Measurements from ENCODE around the gene ZNF783.
"Not testable (repeated sequence)": the region's sequence is repeated elsewhere in the genome, so short reads cannot be mapped to it uniquely, and the experiment has no call there.

The ZNF783 gene

GRCh38 chr7:149261829-149262617 is at the start of gene ZNF783:
ZNF783 (plus strand) TSS chr7:149262196; CDS start chr7:149262334, 138 bp downstream.
- DNase-seq (ENCODE audit: low spot score), result peak; percentile 90

- no peak for DNase-seq (ENCODE audit: low spot score)
Observed at GRCh38 chr7:149214020-149214720, 47.8 kb upstream of the ZNF783 start.

GRCh38 chr7:149216402-149216801 is 45.6 kb upstream of the ZNF783 start:
- DNase-seq (ENCODE audit: low spot score), result no peak

DNA sequence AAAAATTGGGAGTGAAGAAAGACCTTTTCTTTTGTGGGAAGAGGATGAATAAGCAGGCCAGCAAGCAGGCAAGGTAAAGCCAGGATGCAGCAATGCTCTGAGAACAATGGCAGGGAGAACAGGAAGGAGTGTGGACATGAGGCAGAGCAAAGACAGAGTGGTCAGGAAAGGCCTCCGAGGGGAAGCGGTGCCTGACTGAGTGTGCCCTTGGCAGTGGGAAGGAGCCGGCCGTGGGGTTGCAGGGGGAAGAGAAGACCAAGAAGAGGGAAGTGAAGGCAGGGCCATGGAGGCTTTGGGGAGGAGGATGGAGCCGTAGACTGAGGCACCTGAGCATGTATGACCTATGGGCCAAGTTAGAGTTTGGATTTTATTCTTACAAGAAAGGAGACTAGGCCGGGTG is 44.4 kb upstream of the ZNF783 start:
- DNase-seq (ENCODE audit: low spot score), result no peak

- DNase-seq (ENCODE audit: low spot score), result no peak
Observed at GRCh38 chr7:149218469-149219420, 43.3 kb upstream of the ZNF783 start.

DNA sequence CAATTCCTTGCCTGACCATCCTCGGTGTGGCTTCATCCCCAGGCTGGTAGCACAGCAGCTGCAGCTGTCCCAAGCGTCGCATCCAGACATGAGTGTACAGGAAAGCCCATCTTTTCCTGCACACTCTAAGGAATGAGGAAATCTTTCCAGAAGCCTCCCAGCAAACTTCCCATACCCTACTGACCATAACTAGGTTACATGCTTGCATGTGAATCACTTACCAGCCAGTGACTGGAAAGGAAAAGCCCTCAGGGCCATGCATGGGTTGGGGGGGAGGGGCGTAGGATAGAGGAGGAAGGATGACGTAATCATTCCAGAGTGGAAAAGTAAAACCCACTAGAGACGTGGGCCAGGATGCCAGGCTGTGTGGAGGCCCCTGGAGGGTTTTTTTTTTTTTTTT is 41.5 kb upstream of the ZNF783 start:
- no peak for DNase-seq (ENCODE audit: low spot score)

GRCh38 chr7:149223176-149223575 is 38.8 kb upstream of the ZNF783 start:
- no peak for DNase-seq (ENCODE audit: low spot score)

- no peak for DNase-seq (ENCODE audit: low spot score)
Observed at GRCh38 chr7:149223761-149224160, 38.2 kb upstream of the ZNF783 start.

GRCh38 chr7:149224352-149224751 is 37.6 kb upstream of the ZNF783 start:
- no peak for DNase-seq (ENCODE audit: low spot score)

GRCh38 chr7:149225106-149225505 is 36.9 kb upstream of the ZNF783 start:
- no peak for DNase-seq (ENCODE audit: low spot score)

DNA sequence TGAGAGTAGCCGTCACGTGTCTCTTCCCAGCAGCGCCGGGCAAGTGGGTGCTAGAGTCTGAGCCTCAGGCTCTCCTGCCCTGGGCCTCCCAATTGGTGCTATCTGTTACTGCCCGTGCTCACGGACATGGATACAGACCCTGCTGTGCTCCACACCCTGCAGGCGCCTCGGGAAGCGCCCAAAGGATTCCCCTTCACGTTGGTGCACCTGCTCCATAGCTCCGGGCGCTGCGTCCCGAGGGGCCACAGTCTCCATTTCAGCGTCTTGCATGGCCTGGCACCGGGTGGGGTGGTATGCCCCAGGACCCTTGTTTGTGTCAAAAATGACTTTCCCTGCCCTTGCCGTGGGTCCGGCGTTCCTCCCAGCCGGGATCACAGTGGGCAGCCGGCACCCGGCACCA is 36.3 kb upstream of the ZNF783 start:
- no peak for DNase-seq (ENCODE audit: low spot score)

DNA sequence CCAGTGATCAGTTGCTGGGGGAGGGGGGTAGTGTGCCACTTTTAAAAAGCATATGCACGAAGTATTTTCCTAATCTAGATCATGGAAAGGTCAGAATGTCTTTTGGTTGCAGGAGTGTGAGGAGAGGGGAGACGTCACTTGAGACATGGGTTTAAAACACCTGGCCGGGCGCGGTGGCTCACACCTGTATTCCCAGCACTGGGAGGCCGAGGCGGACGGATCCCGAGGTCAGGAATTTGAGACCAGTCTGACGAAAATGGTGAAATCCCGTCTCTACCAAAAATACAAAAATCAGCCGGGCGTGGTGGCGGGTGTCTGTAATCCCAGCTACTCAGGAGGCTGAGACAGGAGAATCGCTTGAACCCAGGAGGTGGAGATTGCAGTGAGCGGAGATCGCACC is 35.6 kb upstream of the ZNF783 start:
- DNase-seq (ENCODE audit: low spot score), result not testable (repeated sequence)

GRCh38 chr7:149226840-149227494 is 35.0 kb upstream of the ZNF783 start:
- no peak for DNase-seq (ENCODE audit: low spot score)

- no peak for DNase-seq (ENCODE audit: low spot score)
Observed at GRCh38 chr7:149228831-149229471, 33.0 kb upstream of the ZNF783 start.

DNA sequence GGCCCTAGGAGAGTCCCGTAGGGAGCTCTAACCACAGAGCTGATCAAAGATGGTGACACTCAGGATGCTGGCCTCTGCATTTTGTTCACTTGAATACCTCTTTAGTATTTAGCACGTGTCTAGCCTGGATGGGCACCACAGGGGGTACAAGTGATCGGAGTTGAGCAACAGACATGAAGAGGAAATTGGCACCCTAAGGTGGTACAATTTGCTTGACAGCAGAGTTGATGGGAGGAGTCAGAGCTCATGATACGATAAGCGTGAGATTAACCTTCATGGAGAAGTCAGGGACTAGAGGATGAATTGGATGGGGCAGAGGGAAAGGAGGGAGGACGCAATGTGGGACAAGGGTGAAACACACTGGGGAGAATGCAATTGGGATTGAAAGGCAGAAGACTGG is 32.5 kb upstream of the ZNF783 start:
- no peak for DNase-seq (ENCODE audit: low spot score)

- DNase-seq (ENCODE audit: low spot score), result no peak
Observed at GRCh38 chr7:149232362-149232761, 29.6 kb upstream of the ZNF783 start.

- not testable (repeated sequence) for DNase-seq (ENCODE audit: low spot score)
Observed at GRCh38 chr7:149233655-149234204, 28.3 kb upstream of the ZNF783 start.

DNA sequence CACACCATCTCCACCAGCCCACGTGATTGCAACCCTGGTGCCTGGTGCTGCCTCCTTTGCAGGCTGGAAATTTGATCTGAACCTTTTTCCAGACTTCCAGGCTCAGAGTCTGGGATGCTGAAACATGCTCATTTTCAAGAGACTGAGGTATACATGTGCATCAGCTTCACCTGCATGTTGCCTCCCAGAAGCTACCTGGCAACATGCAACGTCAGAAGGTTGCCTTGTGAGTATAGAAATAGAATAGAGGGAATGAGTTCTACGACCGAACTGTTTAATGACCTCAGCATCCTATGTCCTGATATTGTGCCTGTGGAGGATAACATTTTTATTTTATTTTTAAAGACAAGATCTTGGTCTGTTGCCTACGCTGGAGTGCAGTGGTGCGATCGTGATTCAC is 24.5 kb upstream of the ZNF783 start:
- DNase-seq (ENCODE audit: low spot score), result no peak

DNA sequence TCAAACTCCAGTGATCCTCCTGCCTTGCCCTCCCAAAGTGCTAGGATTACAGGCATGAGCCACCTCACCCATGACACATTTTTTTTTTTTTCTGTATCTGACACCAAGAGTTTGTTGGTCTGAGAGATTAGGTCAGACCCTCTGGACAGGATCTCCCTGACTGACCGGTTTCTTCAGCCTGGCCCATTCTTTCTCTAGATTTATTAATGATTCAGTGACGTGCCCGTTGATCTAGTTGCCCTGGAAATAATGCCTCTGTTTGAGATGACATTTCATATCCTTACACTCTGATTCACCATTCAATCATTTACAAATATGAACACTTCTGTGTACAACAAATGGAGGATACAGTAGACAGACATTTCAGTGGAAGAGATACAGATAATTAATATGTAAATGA is 23.9 kb upstream of the ZNF783 start:
- no peak for DNase-seq (ENCODE audit: low spot score)

- DNase-seq (ENCODE audit: low spot score), result peak; percentile 90
Observed at GRCh38 chr7:149239345-149240143, 22.5 kb upstream of the ZNF783 start, which contains the start of gene ZNF212. ZNF212 (plus strand) TSS chr7:149239651; CDS start chr7:149239779, 128 bp downstream.
